GM12865 (cell line): ENCODE data around the gene RAPGEF2.

Experiments
- DNase-seq: peaks from one replicate; pipeline ENCODE4 v3.0.0; 2010; ENCODE audit warnings: low read depth
- H3K4me3 ChIP-seq: 2 replicates; pipeline ENCODE4 v1.5.1; 2011; ENCODE audit warnings: mild to moderate bottlenecking, low read depth, low read length, control low read depth
- TF ChIP-seq, protein P1 (sequence below): IDR thresholded peaks from 2 replicates; pipeline ENCODE4 v1.5.1; 2011; ENCODE audit warnings: low read length, control low read depth, low read depth, inconsistent platforms; ENCODE audit not compliant: insufficient read depth; ENCODE audit errors: missing control alignments

RAPGEF2 gene

DNA sequence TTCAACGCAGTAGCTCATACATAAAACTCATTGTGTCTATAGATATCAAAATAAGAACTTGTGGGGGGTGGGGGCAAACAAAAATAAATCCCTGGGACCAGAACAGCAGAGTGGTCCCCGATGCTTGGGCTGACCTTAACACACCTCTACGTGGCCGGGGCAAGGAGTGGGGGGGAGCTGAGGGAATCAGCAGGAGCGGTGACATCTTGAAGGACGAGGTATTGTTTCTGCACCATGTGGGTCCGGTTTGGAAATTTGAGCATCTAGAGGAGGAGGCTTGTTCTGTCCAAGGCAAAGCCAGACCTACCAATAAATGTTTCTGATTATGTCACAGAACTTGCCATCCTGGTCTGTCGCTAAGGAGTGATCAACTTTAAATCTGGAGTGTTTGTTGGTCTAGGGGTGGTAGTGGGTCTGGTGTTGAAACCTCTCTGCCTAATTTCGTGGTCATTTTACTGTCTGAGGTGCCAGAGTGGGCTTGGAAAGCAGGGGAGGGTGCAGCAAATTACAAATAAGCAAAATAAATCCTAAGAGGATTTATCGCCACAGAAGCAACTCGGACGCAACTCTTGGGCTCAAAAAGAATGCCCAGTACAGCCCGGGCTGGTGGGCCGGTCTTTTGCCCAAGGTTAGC lies 774 bp upstream of the RAPGEF2 start:
- no peak for DNase-seq
- TF ChIP-seq, protein P1, sequence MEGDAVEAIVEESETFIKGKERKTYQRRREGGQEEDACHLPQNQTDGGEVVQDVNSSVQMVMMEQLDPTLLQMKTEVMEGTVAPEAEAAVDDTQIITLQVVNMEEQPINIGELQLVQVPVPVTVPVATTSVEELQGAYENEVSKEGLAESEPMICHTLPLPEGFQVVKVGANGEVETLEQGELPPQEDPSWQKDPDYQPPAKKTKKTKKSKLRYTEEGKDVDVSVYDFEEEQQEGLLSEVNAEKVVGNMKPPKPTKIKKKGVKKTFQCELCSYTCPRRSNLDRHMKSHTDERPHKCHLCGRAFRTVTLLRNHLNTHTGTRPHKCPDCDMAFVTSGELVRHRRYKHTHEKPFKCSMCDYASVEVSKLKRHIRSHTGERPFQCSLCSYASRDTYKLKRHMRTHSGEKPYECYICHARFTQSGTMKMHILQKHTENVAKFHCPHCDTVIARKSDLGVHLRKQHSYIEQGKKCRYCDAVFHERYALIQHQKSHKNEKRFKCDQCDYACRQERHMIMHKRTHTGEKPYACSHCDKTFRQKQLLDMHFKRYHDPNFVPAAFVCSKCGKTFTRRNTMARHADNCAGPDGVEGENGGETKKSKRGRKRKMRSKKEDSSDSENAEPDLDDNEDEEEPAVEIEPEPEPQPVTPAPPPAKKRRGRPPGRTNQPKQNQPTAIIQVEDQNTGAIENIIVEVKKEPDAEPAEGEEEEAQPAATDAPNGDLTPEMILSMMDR: no peak
- peak overlapping the region; percentile 62 for H3K4me3 ChIP-seq

DNA sequence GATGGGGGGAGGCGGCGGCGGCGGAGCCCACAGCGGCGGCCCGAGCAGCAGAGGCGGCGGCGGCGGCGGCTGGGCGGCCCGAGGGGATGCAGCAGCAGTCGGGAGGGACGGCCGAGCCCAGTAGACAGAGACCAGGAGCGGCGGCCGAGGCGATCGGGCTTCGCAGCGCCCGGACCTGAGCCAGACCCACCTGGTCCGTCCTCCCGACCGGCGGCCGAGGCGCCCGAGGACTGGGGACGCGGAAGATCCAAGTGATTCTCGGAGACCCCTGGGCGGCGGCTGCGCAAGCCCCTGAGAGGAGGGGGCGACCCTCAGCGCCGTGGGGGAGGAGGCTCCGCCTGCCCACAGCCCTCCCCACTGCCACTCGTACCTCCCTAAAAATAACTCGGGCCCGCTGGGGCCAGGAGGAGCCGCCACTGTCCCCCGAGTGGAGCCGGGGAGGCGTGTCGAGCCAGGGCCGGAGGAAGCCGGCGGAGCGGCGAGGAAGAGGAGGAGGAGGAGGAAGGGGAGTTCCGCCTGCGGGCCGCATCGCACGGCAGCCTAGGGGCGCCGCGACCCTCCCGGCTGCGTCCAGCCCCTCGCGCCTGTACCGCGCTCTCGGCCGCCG lies 608 bp downstream of the RAPGEF2 start:
- TF ChIP-seq, protein P1: no peak
- peak; percentile 54 for DNase-seq
- peak overlapping the region; percentile 94 for H3K4me3 ChIP-seq

DNA sequence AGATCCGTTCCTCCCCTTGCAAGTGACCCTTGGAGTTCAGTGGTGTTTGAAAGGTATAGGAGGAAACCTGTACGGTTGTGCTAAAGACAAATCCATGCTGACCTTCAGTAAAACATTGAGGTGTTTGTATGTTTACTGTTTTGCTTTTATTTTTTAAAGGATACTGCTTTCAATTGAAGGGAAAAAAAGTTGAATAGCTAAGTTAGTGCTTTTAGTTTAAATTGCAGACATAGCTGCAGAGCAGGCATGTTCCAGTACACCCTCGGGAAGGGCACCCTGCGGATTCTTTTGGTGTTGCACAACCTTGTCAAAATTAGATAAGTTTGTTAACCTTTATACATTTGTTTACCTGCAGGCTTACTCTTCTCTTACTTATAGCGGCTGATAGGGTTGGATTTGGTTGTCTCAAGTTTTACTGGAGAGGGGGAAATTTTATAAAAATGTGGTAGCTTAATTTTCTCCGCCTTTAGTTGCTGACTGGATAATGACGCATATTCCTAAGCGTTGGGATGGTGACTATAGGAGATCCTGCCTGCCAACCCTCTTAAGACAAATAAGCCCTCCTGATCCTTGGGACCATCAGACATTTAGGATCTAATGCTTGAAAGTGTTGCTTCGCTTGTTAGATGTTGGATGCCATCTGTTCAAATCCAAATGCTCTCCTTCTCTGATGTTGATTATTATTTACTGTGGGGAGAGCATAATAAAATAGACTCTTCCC lies 2.0 kb downstream of the RAPGEF2 start:
- H3K4me3 ChIP-seq: peak overlapping the region; percentile 83
- peak; percentile 35 for DNase-seq
- TF ChIP-seq, protein P1: no peak

DNA sequence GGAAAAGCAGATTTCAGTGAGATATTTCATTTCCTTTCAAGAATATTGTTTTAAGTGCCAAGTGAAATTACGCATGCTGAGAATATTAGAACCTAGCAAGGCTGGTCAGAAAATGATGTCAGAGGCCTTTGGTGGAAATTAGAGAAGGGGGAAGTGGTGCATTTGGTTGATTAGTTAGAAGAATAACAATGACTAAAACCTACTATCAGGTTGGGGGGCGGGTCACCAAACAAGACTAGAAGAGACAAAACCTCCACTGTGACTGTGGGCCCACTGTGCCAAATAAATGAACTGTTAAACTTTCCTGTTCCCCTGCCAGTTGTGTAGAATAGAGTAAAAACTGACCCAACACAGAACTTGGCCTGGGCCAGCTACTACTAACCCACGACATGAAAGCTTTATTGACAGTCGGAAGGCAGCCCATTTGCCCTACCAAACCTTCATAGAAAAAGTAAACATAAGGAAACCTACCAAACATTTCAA lies 2.9 kb downstream of the RAPGEF2 start:
- H3K4me3 ChIP-seq: peak overlapping the region; percentile 83
- peak; percentile 64 for DNase-seq

DNA sequence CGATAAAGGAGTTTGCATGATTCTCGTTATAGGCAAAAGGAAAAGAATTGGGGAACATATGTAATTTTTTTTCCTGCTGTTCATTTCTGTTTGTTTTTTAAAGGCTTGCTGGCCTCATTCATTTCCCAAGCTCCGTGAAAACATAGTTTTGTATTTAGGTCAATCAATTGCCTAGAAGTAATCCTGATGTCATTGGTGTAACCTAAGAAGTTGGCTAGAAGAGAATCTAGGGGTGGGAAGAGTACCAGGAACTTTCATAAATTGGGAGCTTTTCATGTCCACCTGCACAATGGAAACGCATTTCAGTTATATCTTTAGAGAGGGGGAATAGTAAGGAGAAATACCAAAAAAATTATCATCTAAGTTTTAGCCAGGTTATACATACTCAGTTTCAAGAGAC lies 3.8 kb downstream of the RAPGEF2 start:
- no peak for DNase-seq
- TF ChIP-seq, protein P1: no peak
- peak overlapping the region; percentile 83 for H3K4me3 ChIP-seq

More for the DNA sequence above, 2.9 kb downstream of the RAPGEF2 start:
- TF ChIP-seq, protein P1: no peak

DNA sequence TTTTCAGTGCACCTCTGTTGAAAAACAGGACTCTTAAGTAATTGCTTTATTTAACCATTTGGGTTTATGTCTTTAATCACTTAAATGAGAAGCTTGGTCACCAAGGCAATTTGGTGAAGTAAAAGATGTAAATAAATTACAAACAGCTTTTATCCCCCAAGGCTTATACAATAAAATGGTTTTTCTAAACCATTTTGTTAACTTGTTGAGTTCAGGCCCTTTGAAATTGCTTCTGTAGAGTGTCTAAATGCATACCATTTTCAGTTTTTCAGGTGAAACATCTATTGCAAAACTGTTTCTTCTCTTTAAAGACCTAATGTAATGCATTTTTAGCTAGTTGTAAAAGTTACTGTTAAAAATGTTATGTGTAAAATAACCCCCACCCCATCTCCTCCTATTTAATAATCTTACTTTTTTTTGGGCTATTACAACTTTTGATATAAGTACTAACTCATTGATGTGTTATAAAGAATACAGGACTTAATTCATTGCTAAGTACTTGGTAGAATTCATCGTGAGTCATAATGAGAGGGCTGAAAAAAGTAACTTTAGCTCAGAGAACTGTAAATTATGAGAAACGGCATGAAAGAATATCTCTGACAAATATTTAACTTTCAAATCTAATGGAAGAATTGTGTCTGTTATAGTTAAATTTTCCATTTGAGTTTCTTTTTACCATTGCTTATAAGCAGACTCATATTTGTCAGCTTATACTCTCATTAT lies 4.5 kb downstream of the RAPGEF2 start:
- peak; percentile 29 for DNase-seq
- peak overlapping the region; percentile 83 for H3K4me3 ChIP-seq
- TF ChIP-seq, protein P1: no peak
